ENCODE results near the gene LGALS9B. TPM values are rescaled to one million over a fixed set of nuclear protein-coding genes. Genes with fewer than 3 reads are reported as not detected.
"Not testable (repeated sequence)": the region's sequence is repeated elsewhere in the genome, so short reads cannot be mapped to it uniquely, and the experiment has no call there.

Gene LGALS9B
- total and polyA plus RNA-seq, 2 of the 4 experiments (the other 2 are of a cell fraction) = not detected

- H2AK5ac ChIP-seq (ENCODE audit: low read depth, low read length); H3K27ac ChIP-seq (ENCODE audit: insufficient read depth, low read length); H3K14ac ChIP-seq (replicated peaks; ENCODE audit: low read depth, low read length); H4K5ac ChIP-seq (ENCODE audit: low read depth, low read length); H3K56ac ChIP-seq (ENCODE audit: extremely low read depth, insufficient read depth, low read length); H3K79me1 ChIP-seq (ENCODE audit: low read depth in 1 of 2, low read length in 2 of 2); H3K36me3 ChIP-seq (ENCODE audit: control insufficient read depth, insufficient read depth, low read length); H3K27me3 ChIP-seq (ENCODE audit: control insufficient read depth, insufficient read depth, low read length); H3K18ac ChIP-seq (ENCODE audit: low read depth, low read length); BruUV-seq (replicated peaks); dilution Hi-C loops (cut with HindIII; ENCODE audit: low sequenced_read_pairs, unreplicated experiment); H4K91ac ChIP-seq (ENCODE audit: insufficient read depth, low read depth, low read length); H3K4me1 ChIP-seq (ENCODE audit: control insufficient read depth, insufficient read depth, low read length); DNase-seq; H3K9me3 ChIP-seq (ENCODE audit: control insufficient read depth, insufficient read depth, low read length); H3K4ac ChIP-seq (ENCODE audit: low read depth, low read length); H3K23ac ChIP-seq (ENCODE audit: low read depth, low read length); in situ Hi-C loops (cut with MboI; ENCODE audit: low sequenced_read_pairs); H2BK20ac ChIP-seq (ENCODE audit: low read depth, low read length); H2BK5ac ChIP-seq (ENCODE audit: low read depth, low read length, poor library complexity, severe bottlenecking); H3K4me2 ChIP-seq (ENCODE audit: low read depth, low read length); H2AK9ac ChIP-seq (replicated peaks; ENCODE audit: low read depth, low read length, poor library complexity); H3K4me3 ChIP-seq (ENCODE audit: insufficient read depth, low read depth, low read length); H3K9me1 ChIP-seq (ENCODE audit: insufficient read depth, low read length); H4K8ac ChIP-seq (ENCODE audit: low read depth in 2 of 2, low read length in 2 of 2); CTCF ChIA-PET; H3K9ac ChIP-seq (ENCODE audit: low read depth, low read length); POLR2A ChIA-PET (ENCODE audit: unreplicated experiment); intact Hi-C loops (cut with micrococcal nuclease); H2AFZ ChIP-seq (replicated peaks; ENCODE audit: low read length, poor library complexity); H2BK120ac ChIP-seq (ENCODE audit: low read depth, low read length); H2BK15ac ChIP-seq (ENCODE audit: low read depth, low read length); ATAC-seq (ENCODE audit: low read depth); H4K20me1 ChIP-seq (ENCODE audit: insufficient read depth, low read length): not testable (repeated sequence)
- no CpG with 5 or more reads among the region's 5 CpGs for WGBS, 2 experiments (ENCODE audit: extremely low coverage in 2 of 2, insufficient read length in 1 of 2)
Measured at GRCh38 chr17:20415479-20415878, 51.9 kb downstream of the LGALS9B start.

GRCh38 chr17:20401306-20402022 lies 65.9 kb downstream of the LGALS9B start:
- H3K18ac ChIP-seq (ENCODE audit: low read depth, low read length); H3K36me3 ChIP-seq (ENCODE audit: control insufficient read depth, insufficient read depth, low read length); DNase-seq; H2AFZ ChIP-seq (replicated peaks; ENCODE audit: low read length, poor library complexity); H2AK9ac ChIP-seq (replicated peaks; ENCODE audit: low read depth, low read length, poor library complexity); in situ Hi-C loops (cut with MboI; ENCODE audit: low sequenced_read_pairs); POLR2A ChIA-PET (ENCODE audit: unreplicated experiment); H3K14ac ChIP-seq (replicated peaks; ENCODE audit: low read depth, low read length); H3K9me1 ChIP-seq (ENCODE audit: insufficient read depth, low read length); dilution Hi-C loops (cut with HindIII; ENCODE audit: low sequenced_read_pairs, unreplicated experiment); H3K27ac ChIP-seq (ENCODE audit: insufficient read depth, low read length); H2AK5ac ChIP-seq (ENCODE audit: low read depth, low read length); intact Hi-C loops (cut with micrococcal nuclease); H3K9ac ChIP-seq (ENCODE audit: low read depth, low read length); H4K8ac ChIP-seq (ENCODE audit: low read depth in 2 of 2, low read length in 2 of 2); H4K5ac ChIP-seq (ENCODE audit: low read depth, low read length); CTCF ChIA-PET; H3K23ac ChIP-seq (ENCODE audit: low read depth, low read length); H2BK5ac ChIP-seq (ENCODE audit: low read depth, low read length, poor library complexity, severe bottlenecking); H2BK20ac ChIP-seq (ENCODE audit: low read depth, low read length); H2BK15ac ChIP-seq (ENCODE audit: low read depth, low read length); H3K4me3 ChIP-seq (ENCODE audit: insufficient read depth, low read depth, low read length); H4K91ac ChIP-seq (ENCODE audit: insufficient read depth, low read depth, low read length); H3K4me1 ChIP-seq (ENCODE audit: control insufficient read depth, insufficient read depth, low read length); H3K4me2 ChIP-seq (ENCODE audit: low read depth, low read length); BruUV-seq (replicated peaks); H4K20me1 ChIP-seq (ENCODE audit: insufficient read depth, low read length); H3K9me3 ChIP-seq (ENCODE audit: control insufficient read depth, insufficient read depth, low read length); H3K56ac ChIP-seq (ENCODE audit: extremely low read depth, insufficient read depth, low read length); H3K4ac ChIP-seq (ENCODE audit: low read depth, low read length); H3K27me3 ChIP-seq (ENCODE audit: control insufficient read depth, insufficient read depth, low read length); H3K79me1 ChIP-seq (ENCODE audit: low read depth in 1 of 2, low read length in 2 of 2); H2BK120ac ChIP-seq (ENCODE audit: low read depth, low read length): not testable (repeated sequence)
- ATAC-seq (ENCODE audit: low read depth) = peak; percentile 47
- no CpG with 5 or more reads among the region's 5 CpGs for WGBS, 2 experiments (ENCODE audit: extremely low coverage in 2 of 2, insufficient read length in 1 of 2)

Measured in IMR-90 (cell line).